NB4 (cell line): ENCODE results near the gene ZSCAN18.

ENCODE experiments used
- DNase-seq: peaks from one replicate; pipeline ENCODE4 v3.0.0; 2010; ENCODE audit warnings: low read depth
- H3K4me3 ChIP-seq: one replicate; pipeline ENCODE4 v1.5.1; 2011; ENCODE audit warnings: mild to moderate bottlenecking, low read depth, low read length, moderate library complexity
- MYC ChIP-seq: IDR thresholded peaks from 2 replicates; pipeline ENCODE4 v1.6.1; 2011; ENCODE audit warnings: low read depth, low read length
- POLR2A ChIP-seq: IDR thresholded peaks from 2 replicates; pipeline ENCODE4 v1.6.1; 2011; ENCODE audit warnings: mild to moderate bottlenecking; ENCODE audit not compliant: insufficient read length; ENCODE audit errors: extremely low read depth
- TF ChIP-seq, protein P1 (sequence below): IDR thresholded peaks from 2 replicates; pipeline ENCODE4 v1.6.1; 2011; ENCODE audit warnings: low read depth, low read length
- TF ChIP-seq, protein P2 (sequence below): IDR thresholded peaks from one replicate; pipeline ENCODE4 v1.5.1; 2012; ENCODE audit warnings: low read depth, low read length

The ZSCAN18 gene

DNA sequence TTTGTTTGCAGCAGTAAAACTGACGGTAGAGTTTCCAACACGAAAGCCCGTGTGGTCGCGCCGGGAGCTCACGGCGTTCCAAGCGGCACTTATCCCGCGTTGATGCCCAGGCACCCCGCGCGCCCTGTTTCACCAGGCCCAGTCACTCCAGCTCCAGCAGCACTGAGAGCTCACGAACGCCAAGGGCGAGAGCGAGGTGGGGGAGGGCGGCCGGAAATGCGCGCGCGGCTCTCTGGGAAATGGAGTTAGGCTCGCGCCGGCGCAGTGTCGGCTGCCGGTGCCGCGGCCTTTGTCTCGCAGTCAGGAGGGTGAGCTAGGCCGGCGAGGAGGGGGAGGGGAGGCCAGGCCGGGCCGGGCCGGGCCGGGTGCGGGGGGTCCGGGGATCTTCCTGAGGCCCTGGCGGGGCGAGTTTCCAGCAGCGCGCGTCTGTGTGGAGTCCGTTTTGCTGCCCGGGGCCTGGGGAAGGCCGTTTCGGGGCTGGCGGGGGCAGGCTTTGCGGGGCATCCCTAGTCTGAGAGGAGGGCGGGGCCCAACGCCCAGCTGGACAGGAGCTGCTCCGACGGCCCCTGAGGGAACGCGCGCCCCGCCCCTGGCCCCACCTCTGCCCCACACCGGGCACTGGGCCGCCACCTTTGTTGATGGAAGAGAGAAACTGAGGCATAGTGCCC lies 38.9 kb downstream of the ZSCAN18 start, which contains the start of gene ZNF135:
TSS of gene ZNF135 (plus strand) at position 280 of the 668 bp plus-strand sequence. CDS start 721 bp downstream, outside the sequence.
- no peak within 1 kb of the TSS for H3K4me3 ChIP-seq
- no peak for DNase-seq
- TF ChIP-seq POLR2A, result no peak
- TF ChIP-seq, protein P1, sequence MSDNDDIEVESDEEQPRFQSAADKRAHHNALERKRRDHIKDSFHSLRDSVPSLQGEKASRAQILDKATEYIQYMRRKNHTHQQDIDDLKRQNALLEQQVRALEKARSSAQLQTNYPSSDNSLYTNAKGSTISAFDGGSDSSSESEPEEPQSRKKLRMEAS, result no peak
- no peak for TF ChIP-seq MYC
- TF ChIP-seq, protein P2, sequence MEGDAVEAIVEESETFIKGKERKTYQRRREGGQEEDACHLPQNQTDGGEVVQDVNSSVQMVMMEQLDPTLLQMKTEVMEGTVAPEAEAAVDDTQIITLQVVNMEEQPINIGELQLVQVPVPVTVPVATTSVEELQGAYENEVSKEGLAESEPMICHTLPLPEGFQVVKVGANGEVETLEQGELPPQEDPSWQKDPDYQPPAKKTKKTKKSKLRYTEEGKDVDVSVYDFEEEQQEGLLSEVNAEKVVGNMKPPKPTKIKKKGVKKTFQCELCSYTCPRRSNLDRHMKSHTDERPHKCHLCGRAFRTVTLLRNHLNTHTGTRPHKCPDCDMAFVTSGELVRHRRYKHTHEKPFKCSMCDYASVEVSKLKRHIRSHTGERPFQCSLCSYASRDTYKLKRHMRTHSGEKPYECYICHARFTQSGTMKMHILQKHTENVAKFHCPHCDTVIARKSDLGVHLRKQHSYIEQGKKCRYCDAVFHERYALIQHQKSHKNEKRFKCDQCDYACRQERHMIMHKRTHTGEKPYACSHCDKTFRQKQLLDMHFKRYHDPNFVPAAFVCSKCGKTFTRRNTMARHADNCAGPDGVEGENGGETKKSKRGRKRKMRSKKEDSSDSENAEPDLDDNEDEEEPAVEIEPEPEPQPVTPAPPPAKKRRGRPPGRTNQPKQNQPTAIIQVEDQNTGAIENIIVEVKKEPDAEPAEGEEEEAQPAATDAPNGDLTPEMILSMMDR, result no peak

DNA sequence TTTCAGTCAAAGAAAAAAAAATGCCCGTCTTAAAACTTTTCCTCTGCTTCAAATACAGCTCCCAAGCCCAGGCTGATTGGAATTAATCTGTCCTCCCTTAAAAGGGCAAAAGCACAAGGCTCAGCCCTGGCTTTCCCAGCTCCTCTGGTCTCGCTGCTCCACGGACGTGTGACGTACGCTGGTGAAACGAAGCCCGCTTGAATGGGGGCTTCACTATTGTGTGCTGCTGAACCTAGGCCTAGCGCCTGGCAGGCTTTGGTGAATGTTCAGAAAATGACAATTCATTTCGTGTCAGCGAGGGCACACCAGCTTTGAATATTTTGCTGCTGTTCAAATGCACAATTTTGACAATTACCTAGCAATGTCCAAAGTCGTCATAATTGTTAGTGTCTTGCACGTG lies 39.6 kb downstream of the ZSCAN18 start:
- DNase-seq, result no peak

DNA sequence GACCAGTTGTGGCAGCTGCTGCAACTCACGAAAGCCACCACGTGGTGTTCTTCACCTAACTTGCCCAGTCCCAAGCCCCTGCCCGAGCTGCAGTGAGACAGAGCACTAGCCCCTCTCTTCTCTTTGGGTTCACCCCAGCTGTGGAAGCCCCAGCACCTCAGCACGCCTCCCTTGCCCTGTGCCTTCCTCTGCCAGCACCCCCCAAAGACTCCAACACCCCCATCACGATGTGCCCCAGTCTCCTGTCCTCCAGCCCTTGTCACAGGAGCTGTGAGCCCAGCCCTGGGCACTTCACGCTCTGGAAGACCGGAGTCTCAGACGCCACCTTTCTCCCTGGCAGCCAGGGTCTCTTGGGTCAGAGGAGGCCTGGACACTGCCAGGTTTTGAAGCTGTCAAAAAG lies 41.2 kb downstream of the ZSCAN18 start:
- TF ChIP-seq, protein P1, result no peak
- TF ChIP-seq MYC (no peak), POLR2A (no peak)
- TF ChIP-seq, protein P2, result no peak
- H3K4me3 ChIP-seq, result no peak overlapping the region

More for the DNA sequence above, 39.6 kb downstream of the ZSCAN18 start:
- TF ChIP-seq MYC (no peak), POLR2A (no peak)
- TF ChIP-seq, protein P2, result no peak
- H3K4me3 ChIP-seq, result no peak overlapping the region

DNA sequence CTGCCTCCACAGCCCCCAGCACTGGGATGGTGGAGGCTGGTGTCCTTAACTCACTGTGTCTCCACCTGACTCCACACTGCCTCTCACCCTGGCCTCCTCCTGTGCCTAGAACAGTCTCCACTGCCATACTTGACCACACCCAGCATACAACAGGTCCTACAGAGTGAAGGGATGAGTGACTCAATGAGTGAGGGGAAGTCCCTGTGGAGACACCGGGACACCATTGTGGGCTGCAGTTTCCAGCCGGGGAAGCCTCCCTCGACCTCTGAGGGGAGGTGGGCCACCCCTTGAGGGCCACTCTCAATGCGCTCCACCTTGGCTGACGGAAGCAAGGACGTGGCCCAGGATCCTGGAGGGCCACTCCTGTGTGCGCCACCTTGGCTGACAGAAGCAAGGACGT lies 41.8 kb downstream of the ZSCAN18 start:
- no peak for TF ChIP-seq POLR2A
- TF ChIP-seq, protein P1, result no peak
- TF ChIP-seq, protein P2, result no peak
- no peak for TF ChIP-seq MYC
- no peak overlapping the region for H3K4me3 ChIP-seq
- DNase-seq, result no peak

More for the DNA sequence above, 41.2 kb downstream of the ZSCAN18 start:
- no peak for DNase-seq

DNA sequence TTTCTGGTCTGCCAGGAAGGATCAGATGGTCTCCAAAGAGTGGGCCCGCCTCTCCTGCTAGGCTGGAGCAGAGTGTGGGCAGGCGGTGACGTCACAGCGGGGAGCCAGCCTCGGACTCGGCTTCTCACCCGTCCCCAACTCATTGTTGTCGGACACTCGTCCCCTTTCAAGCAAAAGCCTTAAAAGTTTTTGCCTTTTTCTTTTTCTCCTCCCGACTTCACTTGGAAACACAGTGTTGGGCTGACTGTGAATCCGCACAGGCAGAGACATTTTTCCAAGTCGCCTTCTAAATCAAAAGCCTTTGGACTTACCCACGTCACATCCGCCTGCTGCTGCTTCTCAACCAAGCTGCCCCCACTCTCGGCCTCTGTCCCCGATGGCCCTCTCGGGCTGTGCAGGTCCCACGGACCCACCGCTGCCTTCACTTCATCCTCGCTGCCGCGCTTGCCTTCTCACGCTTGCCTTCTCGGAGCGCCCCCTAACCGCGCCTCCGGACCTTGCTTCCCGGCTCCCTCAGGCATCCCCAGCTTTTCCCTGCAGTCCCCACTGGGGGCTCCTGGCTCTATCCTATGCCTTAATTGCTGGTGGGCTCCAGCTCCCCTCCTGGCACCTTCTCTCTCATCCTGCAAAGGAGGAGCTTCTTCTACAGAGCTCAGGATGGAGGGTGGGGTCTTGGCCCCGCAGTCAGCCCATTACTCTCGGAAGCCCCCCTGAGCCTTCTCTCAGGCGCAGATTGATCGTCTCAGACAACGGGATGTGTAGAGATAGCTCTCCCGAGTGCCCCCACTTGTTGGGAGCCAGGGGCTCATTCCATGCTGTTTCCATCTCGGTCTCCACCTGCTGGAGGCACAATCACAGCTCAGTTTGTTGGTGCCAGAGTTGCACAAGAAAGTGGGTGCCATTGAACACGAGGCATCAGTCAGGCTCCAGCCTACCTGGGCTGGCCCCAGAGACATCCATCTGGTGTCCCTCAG lies 42.8 kb downstream of the ZSCAN18 start:
- TF ChIP-seq POLR2A, result no peak
- TF ChIP-seq, protein P2, result no peak
- no peak for TF ChIP-seq MYC
- TF ChIP-seq, protein P1, result no peak
- no peak for DNase-seq
- H3K4me3 ChIP-seq, result no peak overlapping the region
